A549 (cell line): ENCODE results near the gene CDKN1C. TPM values are rescaled to one million over a fixed set of nuclear protein-coding genes. Genes with fewer than 3 reads are reported as not detected.

Experiments used
- ATAC-seq, 2 experiments: fragments of 200-7000 bp in 1 of 2; fragments of >200 bp in 1 of 2; cut with Nextera tagmentation in 1 of 2; cut with Tn5 transposase in 1 of 2; 3 replicates each; pipeline versions ENCODE4 v1.8.0 to v1.9.1; 2018 to 2020; ENCODE audit warnings: mild to moderate bottlenecking in 1 of 2, moderate library complexity in 1 of 2
- CTCF ChIA-PET: fragments of 300-600 bp; sonication (Branson Sonifier 250); formaldehyde crosslinking; extraction: SDS; loops from one replicate; lab custom pipeline; 2021; ENCODE audit warnings: antibody characterized with exemption, inconsistent platforms; lab: Yijun Ruan, JAX
- POLR2A ChIA-PET: fragments of 350-600 bp; formaldehyde crosslinking; extraction: SDS; loops from one replicate; lab custom pipeline; 2021; ENCODE audit warnings: antibody characterized with exemption, inconsistent platforms; lab: Yijun Ruan, JAX
- DNase-seq, 2 experiments: peaks; one replicate each; pipeline versions ENCODE4 v3.0.0 to v3.0.0-alpha.2; 2011 to 2016; ENCODE audit warnings: low read depth in 1 of 2, low spot score in 1 of 2
- FAIRE-seq: peaks from 2 replicates; lab custom pipeline; 2011; peaks lifted over from hg19 to GRCh38; lab: Jason Lieb, UNC
- H3K27ac ChIP-seq, 2 experiments: fragments of >200 bp; sonication (Bioruptor Twin); formaldehyde crosslinking; 3 replicates each; pipeline ENCODE4 v1.5.1; 2016 to 2017
- H3K4me1 ChIP-seq: fragments of >200 bp; sonication (Bioruptor Twin); formaldehyde crosslinking; 3 replicates; pipeline ENCODE4 v1.6.1; 2016
- H3K4me2 ChIP-seq: fragments of >200 bp; sonication (Bioruptor Twin); formaldehyde crosslinking; 3 replicates; pipeline ENCODE4 v1.6.1; 2016
- H3K4me3 ChIP-seq: fragments of >200 bp; sonication (Bioruptor Twin); formaldehyde crosslinking; 3 replicates; pipeline ENCODE4 v1.5.1; 2016
- H3K9me3 ChIP-seq: fragments of >200 bp; sonication (Bioruptor Twin); formaldehyde crosslinking; 3 replicates; pipeline ENCODE4 v1.6.1; 2016
- CBX2 ChIP-seq: fragments of 200-600 bp; sonication (generic); IDR thresholded peaks from 2 replicates; pipeline ENCODE4 v1.6.1; 2016; ENCODE audit warnings: low read depth, mild to moderate bottlenecking, borderline replicate concordance
- CBX8 ChIP-seq: fragments of 200-600 bp; sonication (generic); IDR thresholded peaks from 2 replicates; pipeline ENCODE4 v1.6.1; 2016
- CEBPB ChIP-seq, 2 experiments: fragments of >200 bp in 1 of 2; sonication (Bioruptor Twin) in 1 of 2; formaldehyde crosslinking in 1 of 2; IDR thresholded peaks; 2 replicates each; pipeline ENCODE4 v1.6.1; 2012 to 2016
- EHF ChIP-seq: fragments of 250-450 bp; sonication (Bioruptor Pico); IDR thresholded peaks from 2 replicates; pipeline ENCODE4 v1.5.0; 2020; ENCODE audit warnings: mild to moderate bottlenecking
- ESRRA ChIP-seq: fragments of 150-350 bp; IDR thresholded peaks from 2 replicates; pipeline ENCODE4 v1.6.1; 2014; ENCODE audit warnings: mild to moderate bottlenecking, low read length, borderline replicate concordance
- FOSB ChIP-seq: fragments of 250-450 bp; sonication (Bioruptor Pico); IDR thresholded peaks from 2 replicates; pipeline ENCODE4 v1.5.0; 2020; ENCODE audit warnings: mild to moderate bottlenecking, moderate library complexity
- FOXS1 ChIP-seq: fragments of 250-450 bp; sonication (Bioruptor Pico); IDR thresholded peaks from 2 replicates; pipeline ENCODE4 v1.5.0; 2020; ENCODE audit warnings: mild to moderate bottlenecking, moderate library complexity
- GATA3 ChIP-seq: IDR thresholded peaks from 2 replicates; pipeline ENCODE4 v1.6.1; 2012; ENCODE audit warnings: borderline replicate concordance
- HOXA7 ChIP-seq: fragments of 250-450 bp; sonication (Bioruptor Pico); IDR thresholded peaks from 2 replicates; pipeline ENCODE4 v1.5.0; 2020; ENCODE audit warnings: mild to moderate bottlenecking, moderate library complexity
- HOXB13 ChIP-seq: fragments of 250-450 bp; sonication (Bioruptor Pico); IDR thresholded peaks from 2 replicates; pipeline ENCODE4 v1.5.0; 2020; ENCODE audit warnings: low read depth, mild to moderate bottlenecking, moderate library complexity
- JUNB ChIP-seq: fragments of >200 bp; sonication (Bioruptor Twin); formaldehyde crosslinking; IDR thresholded peaks from 2 replicates; pipeline ENCODE4 v1.6.1; 2016
- MAFK ChIP-seq: fragments of 450-650 bp; IDR thresholded peaks from 2 replicates; pipeline ENCODE4 v1.6.1; 2014; ENCODE audit not compliant: partially characterized antibody
- NFE2L2 ChIP-seq: fragments of 150-350 bp; conservative IDR thresholded peaks from 2 replicates; pipeline ENCODE4 v1.6.1; 2014; ENCODE audit warnings: low read length
- NPAS2 ChIP-seq: fragments of 250-450 bp; sonication (Bioruptor Pico); IDR thresholded peaks from 2 replicates; pipeline ENCODE4 v1.8.0; 2022; ENCODE audit warnings: mild to moderate bottlenecking, moderate library complexity, borderline replicate concordance
- PHF8 ChIP-seq: fragments of 200-600 bp; sonication (generic); IDR thresholded peaks from 2 replicates; pipeline ENCODE4 v1.6.1; 2016; ENCODE audit warnings: low read depth, mild to moderate bottlenecking, antibody characterized with exemption, moderate library complexity, borderline replicate concordance
- POLR2A ChIP-seq: IDR thresholded peaks from 2 replicates; pipeline ENCODE4 v1.6.1; 2012; ENCODE audit warnings: mild to moderate bottlenecking, low read length
- POLR2AphosphoS2 ChIP-seq: conservative IDR thresholded peaks from 2 replicates; pipeline ENCODE4 v1.6.1; 2012; ENCODE audit warnings: low read length, improper control_type of control experiment, inconsistent platforms
- RARB ChIP-seq: fragments of 250-450 bp; sonication (Bioruptor Pico); IDR thresholded peaks from 2 replicates; pipeline ENCODE4 v1.8.0; 2021; ENCODE audit warnings: mild to moderate bottlenecking, moderate library complexity
- RFX5 ChIP-seq: fragments of 450-650 bp; IDR thresholded peaks from 2 replicates; pipeline ENCODE4 v1.7.1; 2014; ENCODE audit warnings: antibody characterized with exemption, mild to moderate bottlenecking, moderate library complexity
- TP53 ChIP-seq: fragments of 250-450 bp; sonication (Bioruptor Pico); IDR thresholded peaks from 2 replicates; pipeline ENCODE4 v1.5.0; 2021; ENCODE audit warnings: mild to moderate bottlenecking, moderate library complexity
- ZNF302 ChIP-seq: fragments of 250-450 bp; sonication (Bioruptor Pico); IDR thresholded peaks from 2 replicates; pipeline ENCODE4 v1.9.0; 2021; ENCODE audit warnings: inconsistent platforms, mild to moderate bottlenecking, moderate library complexity
- ZSCAN20 ChIP-seq: fragments of 250-450 bp; sonication (Bioruptor Pico); IDR thresholded peaks from 2 replicates; pipeline ENCODE4 v1.8.0; 2022; ENCODE audit warnings: mild to moderate bottlenecking, moderate library complexity
- WGBS: methylation state at CpG from one replicate; pipeline ENCODE4 v1.1.6; 2017; ENCODE audit errors: missing lambda C conversion rate; 5-methylcytosine and 5-hydroxymethylcytosine counted together
- polyA plus RNA-seq, 4 experiments: library from polyadenylated mRNA; depleted of rRNA in 3 of 4; stranded (reverse); fragments of >200 nt; fragmentation: RNase III in 1 of 4; extraction: RNeasy Plus Mini Kit Qiagen cat#74134 plus additional on column Dnase treatment in 1 of 4; gene quantifications; 2 replicates in 3 of 4; 3 replicates in 1 of 4; pipeline ENCODE4 v1.2.3, GENCODE V29; 2011 to 2017
- TF ChIP-seq, protein P1 (sequence below): fragments of >200 bp; sonication (Bioruptor Twin); formaldehyde crosslinking; IDR thresholded peaks from 3 replicates; pipeline ENCODE4 v1.6.1; 2016
- TF ChIP-seq, protein P2 (sequence below): IDR thresholded peaks from 2 replicates; pipeline ENCODE4 v1.6.1; 2012
- TF ChIP-seq, protein P3 (sequence below): IDR thresholded peaks from 2 replicates; pipeline ENCODE4 v1.6.1; 2012; ENCODE audit warnings: low read depth, borderline replicate concordance
- TF ChIP-seq, protein P4 (sequence below): fragments of 200-600 bp; sonication (generic); IDR thresholded peaks from 2 replicates; pipeline ENCODE4 v1.6.1; 2016; ENCODE audit warnings: antibody characterized with exemption, mild to moderate bottlenecking, moderate library complexity

The CDKN1C gene
- polyA plus RNA-seq, 2 of the 4 experiments (the other 2 are of a cell fraction): 0.30 to 0.41 TPM

DNA sequence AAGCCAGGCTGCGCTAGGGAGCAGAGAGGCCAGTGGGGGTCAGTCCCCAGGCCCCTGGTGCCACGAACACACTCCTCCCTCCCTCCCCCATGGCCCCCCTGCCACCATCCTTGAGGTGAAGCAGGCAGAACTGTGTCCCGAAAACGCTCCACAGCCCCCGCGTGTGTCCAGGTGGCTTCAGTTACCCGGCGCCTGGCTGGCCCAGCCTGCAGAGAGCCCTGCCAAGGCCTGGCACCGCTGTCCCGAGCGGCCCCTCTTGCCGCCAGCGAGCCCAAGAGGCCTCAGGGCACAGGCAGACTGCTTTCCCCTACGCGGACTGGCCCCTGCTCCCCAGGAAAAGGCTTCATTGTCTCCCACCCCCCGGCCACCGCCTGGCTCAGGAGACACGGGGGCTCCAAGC lies 27.7 kb downstream of the CDKN1C start:
- FAIRE-seq (no peak), ATAC-seq (no peak), DNase-seq (no peak)
- ChIA-PET CTCF (interaction anchor here (1.0 to 2.0 kb wide), 3 partner anchors 11 to 325 kb away, joined by 3 to 8 read pairs (median 4); no protein-coding TSS in a partner anchor), POLR2A (no interaction called here)
- no peak overlapping the region for H3K4me2 ChIP-seq
- WGBS: 69% methylated on average over 9 of the region's 18 CpGs
- no peaks in the 10 kb centered on the region for H3K9me3 ChIP-seq
- no peak overlapping the region for H3K4me3 ChIP-seq
- no peak overlapping the region for H3K27ac ChIP-seq
- no peak for TF ChIP-seq TP53 (CRISPR knock-in tag)
- no peak for TF ChIP-seq EHF (CRISPR knock-in tag)
- no peak for TF ChIP-seq FOXS1 (CRISPR knock-in tag)
- TF ChIP-seq CBX2: no peak
- TF ChIP-seq POLR2A: no peak
- TF ChIP-seq, protein P1, sequence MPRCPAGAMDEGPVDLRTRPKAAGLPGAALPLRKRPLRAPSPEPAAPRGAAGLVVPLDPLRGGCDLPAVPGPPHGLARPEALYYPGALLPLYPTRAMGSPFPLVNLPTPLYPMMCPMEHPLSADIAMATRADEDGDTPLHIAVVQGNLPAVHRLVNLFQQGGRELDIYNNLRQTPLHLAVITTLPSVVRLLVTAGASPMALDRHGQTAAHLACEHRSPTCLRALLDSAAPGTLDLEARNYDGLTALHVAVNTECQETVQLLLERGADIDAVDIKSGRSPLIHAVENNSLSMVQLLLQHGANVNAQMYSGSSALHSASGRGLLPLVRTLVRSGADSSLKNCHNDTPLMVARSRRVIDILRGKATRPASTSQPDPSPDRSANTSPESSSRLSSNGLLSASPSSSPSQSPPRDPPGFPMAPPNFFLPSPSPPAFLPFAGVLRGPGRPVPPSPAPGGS: no peak
- no peak for TF ChIP-seq NFE2L2
- peaks cover 9% of the 10 kb centered on the region for H3K4me1 ChIP-seq

DNA sequence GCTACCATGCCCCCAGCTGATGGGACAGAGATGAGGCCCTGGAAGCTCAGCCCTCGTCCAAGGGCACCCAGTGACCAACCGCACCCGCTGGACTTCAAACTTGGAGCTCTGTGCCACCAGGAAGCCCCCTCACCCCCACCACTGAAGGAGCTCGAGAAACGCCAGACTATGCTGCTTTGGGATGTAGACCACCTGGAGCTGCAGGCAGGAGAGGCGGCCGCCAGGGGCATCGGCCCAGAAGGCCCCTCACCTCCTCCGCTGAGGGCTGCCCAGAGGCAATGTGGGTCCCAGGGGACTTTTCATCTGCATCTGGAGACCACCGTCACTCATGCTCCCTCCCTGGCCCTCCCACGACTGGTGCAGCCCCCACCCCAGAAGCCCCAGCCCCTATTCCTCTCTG lies 28.3 kb downstream of the CDKN1C start:
- TF ChIP-seq HOXA7 (CRISPR knock-in tag) (no peak), RARB (no peak), EHF (CRISPR knock-in tag) (no peak), NPAS2 (CRISPR knock-in tag) (no peak), MAFK (no peak), RFX5 (no peak), TP53 (CRISPR knock-in tag) (no peak), POLR2AphosphoS2 (no peak), JUNB (no peak), GATA3 (no peak)
- TF ChIP-seq, protein P2, sequence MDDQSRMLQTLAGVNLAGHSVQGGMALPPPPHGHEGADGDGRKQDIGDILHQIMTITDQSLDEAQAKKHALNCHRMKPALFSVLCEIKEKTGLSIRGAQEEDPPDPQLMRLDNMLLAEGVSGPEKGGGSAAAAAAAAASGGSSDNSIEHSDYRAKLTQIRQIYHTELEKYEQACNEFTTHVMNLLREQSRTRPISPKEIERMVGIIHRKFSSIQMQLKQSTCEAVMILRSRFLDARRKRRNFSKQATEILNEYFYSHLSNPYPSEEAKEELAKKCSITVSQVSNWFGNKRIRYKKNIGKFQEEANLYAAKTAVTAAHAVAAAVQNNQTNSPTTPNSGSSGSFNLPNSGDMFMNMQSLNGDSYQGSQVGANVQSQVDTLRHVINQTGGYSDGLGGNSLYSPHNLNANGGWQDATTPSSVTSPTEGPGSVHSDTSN: no peak
- TF ChIP-seq, protein P3, sequence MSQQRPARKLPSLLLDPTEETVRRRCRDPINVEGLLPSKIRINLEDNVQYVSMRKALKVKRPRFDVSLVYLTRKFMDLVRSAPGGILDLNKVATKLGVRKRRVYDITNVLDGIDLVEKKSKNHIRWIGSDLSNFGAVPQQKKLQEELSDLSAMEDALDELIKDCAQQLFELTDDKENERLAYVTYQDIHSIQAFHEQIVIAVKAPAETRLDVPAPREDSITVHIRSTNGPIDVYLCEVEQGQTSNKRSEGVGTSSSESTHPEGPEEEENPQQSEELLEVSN: no peak
- TF ChIP-seq, protein P4, sequence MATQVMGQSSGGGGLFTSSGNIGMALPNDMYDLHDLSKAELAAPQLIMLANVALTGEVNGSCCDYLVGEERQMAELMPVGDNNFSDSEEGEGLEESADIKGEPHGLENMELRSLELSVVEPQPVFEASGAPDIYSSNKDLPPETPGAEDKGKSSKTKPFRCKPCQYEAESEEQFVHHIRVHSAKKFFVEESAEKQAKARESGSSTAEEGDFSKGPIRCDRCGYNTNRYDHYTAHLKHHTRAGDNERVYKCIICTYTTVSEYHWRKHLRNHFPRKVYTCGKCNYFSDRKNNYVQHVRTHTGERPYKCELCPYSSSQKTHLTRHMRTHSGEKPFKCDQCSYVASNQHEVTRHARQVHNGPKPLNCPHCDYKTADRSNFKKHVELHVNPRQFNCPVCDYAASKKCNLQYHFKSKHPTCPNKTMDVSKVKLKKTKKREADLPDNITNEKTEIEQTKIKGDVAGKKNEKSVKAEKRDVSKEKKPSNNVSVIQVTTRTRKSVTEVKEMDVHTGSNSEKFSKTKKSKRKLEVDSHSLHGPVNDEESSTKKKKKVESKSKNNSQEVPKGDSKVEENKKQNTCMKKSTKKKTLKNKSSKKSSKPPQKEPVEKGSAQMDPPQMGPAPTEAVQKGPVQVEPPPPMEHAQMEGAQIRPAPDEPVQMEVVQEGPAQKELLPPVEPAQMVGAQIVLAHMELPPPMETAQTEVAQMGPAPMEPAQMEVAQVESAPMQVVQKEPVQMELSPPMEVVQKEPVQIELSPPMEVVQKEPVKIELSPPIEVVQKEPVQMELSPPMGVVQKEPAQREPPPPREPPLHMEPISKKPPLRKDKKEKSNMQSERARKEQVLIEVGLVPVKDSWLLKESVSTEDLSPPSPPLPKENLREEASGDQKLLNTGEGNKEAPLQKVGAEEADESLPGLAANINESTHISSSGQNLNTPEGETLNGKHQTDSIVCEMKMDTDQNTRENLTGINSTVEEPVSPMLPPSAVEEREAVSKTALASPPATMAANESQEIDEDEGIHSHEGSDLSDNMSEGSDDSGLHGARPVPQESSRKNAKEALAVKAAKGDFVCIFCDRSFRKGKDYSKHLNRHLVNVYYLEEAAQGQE: no peak
- ATAC-seq (peak in 1 of 2 experiments; percentile 28; a peak in 1 of 6 replicates), DNase-seq (no peak), FAIRE-seq (no peak)
- POLR2A ChIA-PET: no interaction called here
- WGBS: 58% methylated on average over 11 of the region's 11 CpGs
- Histone ChIP-seq H3K9me3 (no peaks in the 10 kb centered on the region), H3K4me3 (no peak overlapping the region), H3K27ac (no peak overlapping the region), H3K4me1 (peaks cover 9% of the 10 kb centered on the region), H3K4me2 (no peak overlapping the region)
- CTCF ChIA-PET: interaction anchor here (1.0 to 2.0 kb wide), 2 partner anchors 35 to 325 kb away, joined by 3 to 8 read pairs; no protein-coding TSS in a partner anchor

DNA sequence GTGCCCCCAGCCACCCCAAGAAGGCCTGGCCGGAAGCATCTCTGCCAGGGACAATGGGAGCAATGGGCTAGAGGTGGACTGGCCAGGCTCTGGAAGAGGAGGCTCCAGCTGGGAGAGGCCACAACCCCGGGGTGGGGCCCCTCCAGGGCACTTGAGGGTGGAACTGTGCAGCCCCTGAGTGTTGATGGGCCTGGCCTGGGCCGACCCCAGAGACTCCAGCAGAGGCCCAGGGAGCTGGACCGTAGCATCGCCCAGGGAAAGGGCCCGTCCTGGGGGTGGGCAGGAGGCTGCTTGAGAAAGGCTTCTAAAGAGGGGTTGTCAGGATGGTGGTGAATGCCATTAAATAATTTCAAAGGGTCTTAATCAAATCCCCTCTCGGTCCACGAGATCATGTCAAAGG lies 30.4 kb downstream of the CDKN1C start:
- 75% methylated on average over 6 of the region's 8 CpGs for WGBS
- CTCF ChIA-PET: interaction anchor here (0.8 to 2.5 kb wide), 3 partner anchors 11 to 323 kb away, joined by 3 to 11 read pairs (median 3); no protein-coding TSS in a partner anchor
- FAIRE-seq: no peak
- POLR2A ChIA-PET: no interaction called here
- Histone ChIP-seq H3K9me3 (no peaks in the 10 kb centered on the region), H3K4me2 (no peak overlapping the region), H3K4me1 (peaks cover 6% of the 10 kb centered on the region; the same call in 2 of the 3 replicates), H3K27ac (no peak overlapping the region), H3K4me3 (no peak overlapping the region)
- TF ChIP-seq ZSCAN20 (no peak), MAFK (no peak), PHF8 (no peak), CEBPB (IDR thresholded peaks at IDR 0.05) (no peak), ZNF302 (no peak), EHF (CRISPR knock-in tag) (no peak), CBX8 (no peak), NPAS2 (CRISPR knock-in tag) (no peak), ESRRA (no peak), FOSB (CRISPR knock-in tag) (no peak), GATA3 (no peak), NFE2L2 (no peak), HOXB13 (no peak)
- ATAC-seq: no peak
- DNase-seq: no peak
